Coronary artery (tissue), 2 donors: ENCODE results near the gene CYP26A1.
A peak's percentile ranks its signal among the peaks of the same experiment; 100 is the strongest.

ENCODE experiments used
- DNase-seq: peaks from one replicate; pipeline ENCODE4 v3.0.0-alpha.2; 2017; ENCODE audit warnings: low spot score
- H3K27ac ChIP-seq, 2 donors: fragments of 200-600 bp; sonication (generic); one replicate each; pipeline ENCODE4 v1.5.1; 2016 to 2019
- H3K4me3 ChIP-seq: fragments of 200-600 bp; sonication (generic); 2 replicates; pipeline ENCODE4 v1.5.1; 2016; ENCODE audit warnings: mild to moderate bottlenecking, moderate library complexity
- CTCF ChIP-seq: fragments of 200-600 bp; sonication (generic); IDR thresholded peaks from one replicate; pipeline ENCODE4 v1.5.1; 2019; ENCODE audit warnings: antibody characterized with exemption

The CYP26A1 gene

GRCh38 chr10:93034426-93034825 is 39.3 kb upstream of the CYP26A1 start:
- H3K27ac ChIP-seq, result no peak overlapping the region
- no peak overlapping the region for H3K4me3 ChIP-seq
- no peak for DNase-seq
- no peak for TF ChIP-seq CTCF

- H3K4me3 ChIP-seq, result no peak overlapping the region
- no peak overlapping the region for H3K27ac ChIP-seq
- no peak for TF ChIP-seq CTCF
- DNase-seq, result no peak
Observed at GRCh38 chr10:93039110-93039509, 34.6 kb upstream of the CYP26A1 start.

DNA sequence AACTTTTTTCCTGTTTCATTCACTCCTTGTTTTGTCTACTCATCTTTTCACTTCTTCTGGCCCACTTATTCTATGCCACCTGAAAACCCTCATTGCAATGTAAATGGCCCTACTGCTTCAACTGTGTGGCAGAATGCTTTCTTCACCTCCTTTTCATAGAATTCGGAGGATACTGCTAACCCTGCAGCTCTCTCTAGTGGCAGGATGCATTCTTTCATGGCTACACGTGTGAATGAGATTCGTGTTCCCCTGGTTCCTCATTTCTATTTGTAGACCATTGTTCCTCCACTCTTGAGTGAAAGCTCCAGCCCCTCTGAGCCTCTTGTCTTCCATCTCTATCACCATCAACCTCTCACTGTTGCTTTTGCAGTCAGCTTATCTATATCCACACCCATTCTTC is 34.0 kb upstream of the CYP26A1 start:
- no peak for DNase-seq
- no peak for TF ChIP-seq CTCF
- no peak overlapping the region for H3K4me3 ChIP-seq
- H3K27ac ChIP-seq, result no peak overlapping the region

GRCh38 chr10:93054486-93054885 is 19.2 kb upstream of the CYP26A1 start:
- TF ChIP-seq CTCF, result no peak
- H3K27ac ChIP-seq, result no peak overlapping the region
- DNase-seq, result no peak
- no peak overlapping the region for H3K4me3 ChIP-seq

DNA sequence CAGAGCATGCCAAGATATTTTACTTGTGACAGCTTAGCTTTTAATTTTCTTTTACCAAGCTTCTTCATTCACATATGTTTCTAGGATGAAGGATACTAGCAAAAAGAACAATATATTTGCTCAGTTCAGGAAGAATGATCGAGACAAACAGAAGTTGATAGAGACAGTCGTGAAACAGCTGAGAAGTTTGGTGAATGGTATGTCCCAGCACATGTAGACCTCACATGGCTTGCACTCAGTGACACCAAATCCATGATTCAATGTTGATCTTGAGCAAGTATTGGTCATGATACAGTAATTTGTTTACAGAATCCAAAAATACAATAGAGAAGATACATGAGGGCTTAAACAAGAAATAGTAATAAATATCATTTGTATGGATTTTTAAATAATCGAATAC is 15.6 kb upstream of the CYP26A1 start:
- no peak overlapping the region for H3K27ac ChIP-seq
- no peak overlapping the region for H3K4me3 ChIP-seq
- no peak for TF ChIP-seq CTCF
- DNase-seq, result no peak

- DNase-seq, result no peak
- Histone ChIP-seq H3K4me3 (peak within 1 kb of the TSS; percentile 60), H3K27ac (no peak within 1 kb of the TSS)
- TF ChIP-seq CTCF, result no peak
Observed at GRCh38 chr10:93059975-93060886, 13.5 kb upstream of the CYP26A1 start, which contains the start of gene CYP26C1. TSS of gene CYP26C1 (plus strand) at chr10:93060798. CDS start at chr10:93061264, 466 bp downstream.
